ENCODE data around the gene PERM1.

- TF ChIP-seq YY1 (IDR thresholded peaks at IDR 0.05; ENCODE audit: low read depth) (no peak), EP300 (IDR thresholded peaks at IDR 0.05; ENCODE audit: borderline replicate concordance) (no peak), EGR1 (IDR thresholded peaks at IDR 0.05) (no peak), ZBTB7A (IDR thresholded peaks at IDR 0.05; ENCODE audit: low read depth) (no peak)
These were observed 3.2 kb upstream of the PERM1 start for GRCh38 chr1:985126-985525.
